ENCODE data around the gene HOXB7.

The HOXB7 gene

DNA sequence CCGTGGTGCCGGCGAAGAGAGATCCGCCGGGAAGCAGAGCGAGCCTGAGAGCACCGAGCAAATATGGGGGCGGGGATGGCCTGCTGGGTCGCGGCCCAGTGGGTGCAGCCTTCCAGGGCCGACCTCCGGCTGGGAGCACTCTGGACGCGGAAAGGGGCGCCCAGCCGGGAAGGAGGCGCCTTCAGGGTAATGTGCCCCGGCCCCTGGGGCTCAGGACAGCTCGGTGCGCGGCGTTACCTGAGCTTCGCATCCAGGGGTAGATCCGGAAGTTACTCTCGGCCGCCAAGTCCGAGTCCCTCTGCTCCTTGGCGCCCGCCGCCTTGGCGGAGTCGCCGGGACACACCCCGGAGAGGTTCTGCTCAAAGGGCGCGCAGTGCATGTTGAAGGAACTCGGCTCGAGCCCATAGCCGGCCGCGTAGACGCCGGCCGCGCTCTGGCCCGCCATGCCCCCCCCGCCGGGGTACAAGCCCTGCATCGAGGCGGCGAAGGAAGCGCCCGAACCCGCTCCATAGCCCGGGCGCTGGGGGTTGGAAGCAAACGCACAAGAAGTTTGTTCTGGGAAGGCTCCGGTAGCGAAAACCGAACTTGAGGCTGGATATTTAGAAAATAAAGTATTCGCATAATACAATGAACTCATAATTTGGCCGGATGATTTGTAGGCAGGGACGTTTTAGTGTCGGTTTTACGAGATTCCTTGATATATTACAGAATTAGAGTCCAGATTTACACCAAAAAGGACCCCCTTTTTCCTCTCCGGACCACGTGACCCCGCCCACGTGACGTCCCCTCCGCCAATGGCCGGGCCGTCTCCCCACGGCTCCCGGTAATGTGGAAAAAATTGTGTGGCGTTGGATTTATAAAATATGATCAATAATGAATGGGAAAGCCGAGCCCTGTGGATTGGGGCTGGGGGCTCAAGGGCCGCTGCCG lies at the start of gene HOXB7:
HOXB7 (minus strand) TSS at position 736 of the 930 bp plus-strand sequence; CDS start at position 637, 99 bp downstream.
- Mint-ChIP-seq H3K4me3 (peak within 1 kb of the TSS; percentile 94), H3K4me1 (peaks cover 45% of the 10 kb centered on the region), H3K27ac (no peak within 1 kb of the TSS), H3K27me3 (peaks cover 49% of the 10 kb centered on the region), H3K36me3 (no peaks in the 10 kb centered on the region), H3K9me3 (no peaks in the 10 kb centered on the region)

DNA sequence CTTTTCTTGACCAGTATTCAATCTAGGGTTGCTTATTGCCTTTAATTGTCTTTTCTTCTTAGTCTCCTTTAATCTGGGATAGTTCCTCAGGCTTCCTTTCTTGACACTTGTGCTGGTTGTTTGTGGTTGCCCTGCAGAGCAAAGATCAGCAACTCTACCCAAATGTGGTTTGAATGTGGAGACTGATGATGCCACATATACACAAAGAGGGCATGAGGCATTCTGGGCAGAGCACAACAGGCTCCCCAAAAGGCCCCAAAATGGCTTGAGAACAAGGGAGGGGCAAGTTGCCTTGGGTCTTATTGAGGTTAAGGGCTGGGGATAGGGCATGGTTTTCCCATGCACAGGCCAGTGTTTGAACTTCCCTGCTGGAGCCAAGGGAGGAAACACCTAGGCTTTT lies 45.1 kb upstream of the HOXB7 start:
- H3K36me3 Mint-ChIP-seq, result no peaks in the 10 kb centered on the region
- H3K9me3 Mint-ChIP-seq, result no peaks in the 10 kb centered on the region
- H3K4me3 Mint-ChIP-seq, result no peak overlapping the region
- H3K27me3 Mint-ChIP-seq, result no peaks in the 10 kb centered on the region
- peaks cover 4% of the 10 kb centered on the region for H3K4me1 Mint-ChIP-seq
- no peak overlapping the region for H3K27ac Mint-ChIP-seq

DNA sequence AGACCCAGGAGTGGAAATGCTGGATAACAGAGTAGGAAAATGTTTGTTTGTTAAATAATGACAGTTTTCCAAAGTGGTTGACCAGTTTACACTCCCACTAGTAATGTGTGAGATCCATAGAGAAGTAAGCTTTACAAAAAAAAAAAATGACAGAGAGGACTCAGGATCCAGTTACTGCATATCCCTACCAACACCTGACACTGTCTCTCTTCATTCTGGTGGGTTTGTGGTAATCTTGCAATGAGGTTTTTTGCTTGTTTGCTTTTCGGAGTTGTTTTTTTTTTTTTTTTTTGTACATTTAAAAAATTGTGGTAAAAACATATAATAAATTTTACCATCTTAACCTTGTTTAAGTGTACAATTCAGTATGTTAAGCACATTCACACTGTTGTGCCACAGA lies 38.9 kb upstream of the HOXB7 start:
- H3K4me1 Mint-ChIP-seq, result peaks cover 16% of the 10 kb centered on the region
- no peak overlapping the region for H3K27ac Mint-ChIP-seq
- H3K4me3 Mint-ChIP-seq, result no peak overlapping the region
- H3K9me3 Mint-ChIP-seq, result no peaks in the 10 kb centered on the region
- no peaks in the 10 kb centered on the region for H3K36me3 Mint-ChIP-seq
- peaks cover 28% of the 10 kb centered on the region for H3K27me3 Mint-ChIP-seq

DNA sequence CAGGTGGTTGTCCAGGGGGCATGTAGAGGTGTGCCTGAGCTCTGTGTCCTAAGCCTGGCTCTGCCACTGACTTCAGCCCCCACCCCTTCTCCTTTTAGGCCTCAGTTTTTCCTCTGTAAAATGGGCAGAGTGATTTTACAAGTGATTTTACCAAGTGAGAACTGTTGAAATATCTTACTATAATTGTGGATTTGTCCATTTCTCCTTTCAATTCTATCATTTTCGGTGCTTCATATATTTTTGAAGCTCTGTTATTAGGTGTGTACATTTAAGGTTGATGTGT lies 37.1 kb upstream of the HOXB7 start:
- peaks cover 16% of the 10 kb centered on the region for H3K4me1 Mint-ChIP-seq
- no peaks in the 10 kb centered on the region for H3K9me3 Mint-ChIP-seq
- no peaks in the 10 kb centered on the region for H3K36me3 Mint-ChIP-seq
- H3K27ac Mint-ChIP-seq, result no peak overlapping the region
- H3K27me3 Mint-ChIP-seq, result peaks cover 37% of the 10 kb centered on the region
- peak overlapping the region; percentile 73 for H3K4me3 Mint-ChIP-seq

DNA sequence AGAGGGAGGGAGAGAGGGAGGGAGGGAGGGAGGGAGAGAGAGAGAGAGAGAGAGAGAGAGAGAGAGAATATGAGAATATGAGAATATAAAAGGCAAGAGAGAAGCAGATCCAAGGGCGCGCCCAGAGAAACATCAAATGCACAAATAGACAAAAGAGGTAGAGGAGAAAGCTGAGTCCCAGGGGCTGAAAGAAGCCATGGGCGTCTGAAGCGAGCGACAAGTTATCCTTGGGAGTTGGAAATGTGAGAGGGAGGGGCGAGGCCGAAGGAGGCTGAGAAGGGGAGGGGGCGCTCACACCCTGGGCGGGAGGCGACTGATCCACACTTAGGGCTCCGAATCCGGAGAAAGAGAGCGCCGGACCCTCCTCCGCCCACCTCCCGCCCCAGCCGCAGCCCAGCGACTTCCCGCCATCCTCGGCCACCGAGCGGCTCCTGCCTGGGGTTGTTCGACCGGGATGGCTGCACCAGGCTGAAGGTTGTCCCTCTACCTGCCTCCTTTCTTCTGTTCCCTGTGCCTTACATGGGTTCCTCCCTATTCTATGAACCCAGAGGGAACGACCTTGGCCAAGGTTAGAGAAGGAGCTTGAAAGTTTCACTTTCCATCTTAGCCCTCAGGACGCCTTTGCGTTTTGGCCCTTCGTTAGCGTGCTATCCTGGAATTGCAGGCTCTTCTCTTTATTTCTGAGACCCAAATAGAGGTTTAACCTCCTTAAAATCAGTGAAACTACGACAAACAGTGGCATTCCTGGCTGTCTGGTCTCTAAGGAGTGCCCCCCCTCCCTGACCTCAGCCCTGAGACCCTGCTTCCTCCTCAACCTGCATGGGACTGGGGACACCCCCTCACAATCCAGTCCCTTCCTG lies 36.5 kb upstream of the HOXB7 start:
- peaks cover 43% of the 10 kb centered on the region for H3K27me3 Mint-ChIP-seq
- H3K36me3 Mint-ChIP-seq, result no peaks in the 10 kb centered on the region
- H3K27ac Mint-ChIP-seq, result no peak overlapping the region
- H3K9me3 Mint-ChIP-seq, result no peaks in the 10 kb centered on the region
- H3K4me3 Mint-ChIP-seq, result peak overlapping the region; percentile 86
- peaks cover 17% of the 10 kb centered on the region for H3K4me1 Mint-ChIP-seq

DNA sequence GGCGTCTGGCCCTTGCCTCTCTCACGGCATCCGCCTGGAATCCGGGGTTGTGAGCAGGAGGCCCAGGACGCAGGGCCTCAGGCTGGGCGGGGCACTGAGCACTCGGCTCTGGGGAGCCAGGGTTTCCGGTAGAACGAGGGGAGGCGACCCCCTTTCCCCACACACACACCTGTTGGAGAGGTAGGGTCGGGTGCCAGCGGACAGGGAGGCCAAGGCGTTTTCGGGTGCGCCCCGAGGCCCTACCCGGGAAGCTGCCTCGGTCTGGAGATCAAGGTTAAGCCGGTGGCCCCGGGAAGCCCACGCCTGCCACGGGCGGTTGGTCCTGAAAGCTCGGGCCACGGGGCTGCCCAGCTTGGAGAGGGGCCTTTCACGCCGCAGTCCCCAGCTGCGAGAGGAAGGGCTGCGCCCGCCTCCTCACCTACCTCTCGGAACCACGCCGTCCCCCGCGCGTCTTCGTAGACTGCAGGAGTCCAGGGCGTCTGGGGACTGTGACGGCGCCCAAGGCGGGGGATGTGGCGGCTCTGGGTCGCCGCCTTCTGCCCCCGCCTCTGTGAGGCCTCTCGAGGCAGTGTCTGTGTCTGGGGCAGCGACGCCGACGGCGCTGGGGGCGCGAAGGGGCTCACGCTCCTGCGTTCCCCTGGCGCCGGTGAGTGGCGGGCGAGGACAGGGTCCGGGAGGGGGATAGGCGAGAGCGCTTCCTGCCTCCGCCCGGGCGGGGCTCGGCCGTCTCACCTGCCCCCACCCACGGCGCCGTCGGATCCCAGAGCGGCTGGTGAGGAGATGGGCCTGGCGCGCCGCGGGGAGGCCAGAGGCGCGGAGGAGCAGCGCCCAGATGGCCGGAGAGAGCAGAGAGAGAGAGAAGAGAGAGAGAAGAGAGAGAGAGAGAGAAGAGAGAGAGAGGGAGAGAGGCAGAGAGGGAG lies 35.6 kb upstream of the HOXB7 start:
- Mint-ChIP-seq H3K27ac (no peak overlapping the region), H3K4me3 (peak overlapping the region; percentile 86)

DNA sequence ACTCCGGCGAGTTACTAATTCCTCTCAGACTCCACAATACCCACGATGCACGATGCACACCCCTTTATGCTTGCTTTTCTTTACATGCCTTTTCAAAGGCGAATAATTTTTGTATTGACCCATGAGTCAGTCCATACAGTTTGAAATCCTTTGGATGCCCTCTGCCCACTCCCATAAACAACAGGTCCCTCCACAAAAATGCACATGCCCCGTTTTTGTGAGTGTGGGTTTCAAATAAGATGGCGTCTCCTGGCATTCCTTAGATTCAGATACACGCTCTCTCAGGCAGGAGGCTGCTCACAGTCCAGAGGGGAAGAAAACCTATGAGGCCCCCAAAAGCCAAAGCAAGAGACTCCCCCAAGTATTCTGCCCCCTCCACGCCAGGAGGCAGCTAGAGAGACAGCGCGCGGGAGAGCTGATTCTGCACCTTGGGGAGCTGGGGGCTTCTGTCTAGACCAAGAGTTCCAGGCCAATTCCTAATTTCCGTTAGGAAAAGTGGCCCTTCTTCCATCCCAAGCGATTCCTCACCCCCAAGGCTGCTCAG lies 34.9 kb upstream of the HOXB7 start:
- Mint-ChIP-seq H3K9me3 (no peaks in the 10 kb centered on the region), H3K4me1 (peaks cover 24% of the 10 kb centered on the region), H3K4me3 (peak overlapping the region; percentile 42), H3K27me3 (peaks cover 55% of the 10 kb centered on the region), H3K36me3 (peaks cover 1% of the 10 kb centered on the region), H3K27ac (no peak overlapping the region)

More for the DNA sequence above, 35.6 kb upstream of the HOXB7 start:
- H3K36me3 Mint-ChIP-seq, result no peaks in the 10 kb centered on the region
- H3K4me1 Mint-ChIP-seq, result peaks cover 21% of the 10 kb centered on the region
- H3K9me3 Mint-ChIP-seq, result no peaks in the 10 kb centered on the region
- H3K27me3 Mint-ChIP-seq, result peaks cover 49% of the 10 kb centered on the region

DNA sequence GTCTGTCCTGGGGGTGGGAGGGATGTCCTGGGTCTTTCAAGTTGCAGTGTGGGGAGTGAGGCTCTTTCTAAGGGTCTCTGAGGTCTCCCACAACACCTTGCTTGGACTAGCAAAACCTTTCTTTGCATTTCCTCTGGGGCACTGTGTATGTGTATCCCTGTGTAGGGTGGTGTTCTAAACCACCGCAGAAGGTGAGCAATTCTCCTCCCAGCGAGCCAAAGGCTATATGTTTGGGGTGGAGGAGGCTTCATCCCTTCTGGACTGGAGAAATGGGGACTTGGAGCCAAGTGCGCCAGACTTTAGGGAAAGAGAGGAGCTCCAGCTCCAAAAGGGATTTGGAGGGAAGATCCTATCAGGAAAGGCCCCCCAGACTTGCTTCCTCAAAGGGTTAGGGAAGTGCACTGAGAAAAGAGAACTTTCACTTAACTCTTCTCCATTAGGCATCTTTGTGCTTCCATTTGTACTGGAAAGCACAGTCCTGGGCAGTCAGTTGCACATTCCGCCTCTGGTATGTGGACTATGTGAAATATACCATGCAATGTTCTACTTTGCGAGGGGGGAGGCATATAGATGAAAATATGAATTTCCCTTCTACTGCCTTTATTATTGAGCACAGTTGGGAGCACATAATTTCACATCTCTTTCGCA lies 34.2 kb upstream of the HOXB7 start:
- Mint-ChIP-seq H3K4me1 (peaks cover 24% of the 10 kb centered on the region), H3K27ac (no peak overlapping the region), H3K27me3 (peaks cover 59% of the 10 kb centered on the region), H3K9me3 (no peaks in the 10 kb centered on the region), H3K36me3 (peaks cover 1% of the 10 kb centered on the region), H3K4me3 (peak overlapping the region; percentile 42)

DNA sequence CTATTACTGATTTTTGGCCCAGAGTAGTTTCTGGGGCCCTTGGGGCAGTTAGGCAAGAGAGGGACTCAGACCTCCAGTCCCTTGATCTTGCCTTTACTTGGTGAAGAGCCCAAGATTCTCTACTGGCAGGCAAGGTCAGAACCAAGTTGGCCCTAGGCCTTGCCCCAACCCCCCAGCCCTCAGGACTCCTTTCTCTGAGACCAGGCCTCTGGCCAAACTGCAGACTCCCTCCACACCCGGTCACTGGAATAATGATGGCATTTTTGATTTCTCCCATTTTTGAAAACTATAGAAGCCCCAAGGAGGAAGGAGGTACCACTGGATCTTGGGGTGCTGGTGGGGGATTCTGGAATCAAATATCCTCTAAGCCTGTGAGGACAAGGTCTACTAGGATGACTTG lies 33.3 kb upstream of the HOXB7 start:
- Mint-ChIP-seq H3K27ac (no peak overlapping the region), H3K27me3 (peaks cover 62% of the 10 kb centered on the region), H3K9me3 (no peaks in the 10 kb centered on the region), H3K4me3 (no peak overlapping the region), H3K4me1 (peaks cover 24% of the 10 kb centered on the region), H3K36me3 (peaks cover 1% of the 10 kb centered on the region)

DNA sequence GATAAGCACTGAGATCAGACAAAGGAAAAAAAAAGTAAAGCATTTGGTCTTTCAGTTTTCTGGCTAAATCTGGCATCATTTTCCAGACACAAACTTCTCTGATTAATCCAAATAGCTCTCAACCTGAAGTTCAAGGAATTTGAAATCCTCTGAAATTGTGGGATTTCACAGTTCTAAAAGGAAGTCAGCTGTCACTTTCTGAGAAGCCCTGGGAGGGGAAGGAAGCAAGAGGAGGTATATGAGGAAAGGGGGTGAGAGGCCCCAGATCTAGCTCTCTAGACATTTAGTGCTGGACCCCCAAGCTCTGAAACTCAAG lies 32.8 kb upstream of the HOXB7 start:
- Mint-ChIP-seq H3K4me3 (no peak overlapping the region), H3K27ac (no peak overlapping the region), H3K9me3 (no peaks in the 10 kb centered on the region), H3K36me3 (peaks cover 1% of the 10 kb centered on the region), H3K27me3 (peaks cover 65% of the 10 kb centered on the region), H3K4me1 (peaks cover 24% of the 10 kb centered on the region)

DNA sequence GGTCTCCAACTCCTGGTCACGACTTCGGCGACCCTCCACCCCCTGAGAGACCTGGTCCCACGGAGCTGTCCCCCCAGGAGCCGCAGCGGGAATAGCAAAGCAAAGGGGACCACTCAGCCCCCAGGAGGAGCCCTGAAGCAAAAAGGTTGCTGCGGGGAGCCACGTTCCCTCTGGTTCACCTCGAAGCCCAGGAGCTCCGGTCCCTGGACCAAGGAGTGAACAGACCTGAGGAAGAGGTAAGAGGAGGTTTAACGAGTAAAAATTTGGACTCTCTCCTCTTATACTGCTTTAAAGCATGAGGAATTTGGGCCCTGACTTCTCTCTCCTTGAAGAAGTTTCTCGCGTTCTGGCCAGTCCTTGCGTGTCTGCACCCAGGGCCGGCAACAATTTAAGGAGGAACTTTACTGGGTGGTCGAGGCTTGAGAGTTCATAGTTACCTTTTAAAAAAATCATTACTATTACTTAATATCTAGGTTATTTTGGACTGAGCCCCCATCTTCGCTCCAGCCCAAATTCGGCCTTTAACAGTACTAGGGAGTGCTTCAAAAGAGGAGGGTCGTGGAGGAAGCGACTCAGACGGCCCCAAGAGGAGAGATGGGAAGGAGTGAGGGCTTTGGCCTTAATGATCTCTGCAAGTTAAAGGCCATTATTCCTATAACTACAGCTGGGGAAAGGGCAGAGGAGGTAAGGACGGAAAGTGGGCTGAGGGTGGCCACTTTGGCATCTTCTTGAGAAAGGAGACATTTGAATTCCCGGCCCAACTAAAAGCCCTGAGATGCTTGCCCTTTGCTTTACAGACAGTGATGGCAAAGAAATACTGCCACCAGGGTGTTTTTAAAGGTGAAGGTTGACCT lies 32.3 kb upstream of the HOXB7 start:
- H3K27me3 Mint-ChIP-seq, result peaks cover 65% of the 10 kb centered on the region
- no peak overlapping the region for H3K4me3 Mint-ChIP-seq
- H3K27ac Mint-ChIP-seq, result no peak overlapping the region
- H3K9me3 Mint-ChIP-seq, result no peaks in the 10 kb centered on the region
- H3K36me3 Mint-ChIP-seq, result peaks cover 1% of the 10 kb centered on the region
- H3K4me1 Mint-ChIP-seq, result peaks cover 24% of the 10 kb centered on the region

DNA sequence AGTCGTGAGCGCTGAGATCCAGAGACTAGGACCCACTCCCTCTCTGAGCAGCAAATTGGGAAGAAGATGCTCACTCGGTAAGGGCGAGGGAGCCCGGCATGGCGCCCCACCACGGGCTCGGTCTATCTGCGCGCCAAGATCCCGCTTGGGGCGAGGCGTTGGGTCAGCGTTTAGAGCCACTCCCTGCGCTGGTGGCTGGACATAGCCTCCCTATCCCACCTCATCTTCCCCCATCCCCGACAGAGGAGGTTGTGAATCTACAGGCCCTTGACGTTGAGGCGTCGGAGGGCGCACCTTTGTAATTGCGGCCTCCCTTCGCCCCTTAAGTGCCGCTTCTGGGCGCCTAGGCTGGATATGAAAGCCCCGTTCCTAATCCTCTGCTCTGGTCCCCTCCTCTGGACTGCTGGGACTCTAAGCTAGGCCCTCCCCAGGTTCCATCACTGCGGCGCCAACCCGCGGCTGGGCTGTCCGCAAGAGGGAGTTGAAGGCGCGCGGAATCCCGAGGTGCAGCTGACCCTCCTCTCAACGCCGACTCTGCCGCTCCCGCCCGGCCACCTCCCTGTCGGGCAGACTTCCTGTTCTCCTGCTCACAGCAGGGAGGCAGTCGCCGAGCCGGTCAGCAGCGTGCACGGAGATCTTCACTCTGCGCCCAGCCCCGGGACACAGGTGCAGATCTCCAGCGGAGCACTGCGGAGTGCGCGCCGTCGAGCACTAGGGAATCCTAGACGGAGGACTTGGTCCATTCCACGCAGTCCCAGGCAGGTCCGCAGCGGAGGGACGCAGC lies 31.4 kb upstream of the HOXB7 start:
- H3K27ac Mint-ChIP-seq, result no peak overlapping the region
- H3K27me3 Mint-ChIP-seq, result peaks cover 64% of the 10 kb centered on the region
- H3K4me1 Mint-ChIP-seq, result peaks cover 17% of the 10 kb centered on the region
- H3K36me3 Mint-ChIP-seq, result peaks cover 1% of the 10 kb centered on the region
- no peaks in the 10 kb centered on the region for H3K9me3 Mint-ChIP-seq
- no peak overlapping the region for H3K4me3 Mint-ChIP-seq

DNA sequence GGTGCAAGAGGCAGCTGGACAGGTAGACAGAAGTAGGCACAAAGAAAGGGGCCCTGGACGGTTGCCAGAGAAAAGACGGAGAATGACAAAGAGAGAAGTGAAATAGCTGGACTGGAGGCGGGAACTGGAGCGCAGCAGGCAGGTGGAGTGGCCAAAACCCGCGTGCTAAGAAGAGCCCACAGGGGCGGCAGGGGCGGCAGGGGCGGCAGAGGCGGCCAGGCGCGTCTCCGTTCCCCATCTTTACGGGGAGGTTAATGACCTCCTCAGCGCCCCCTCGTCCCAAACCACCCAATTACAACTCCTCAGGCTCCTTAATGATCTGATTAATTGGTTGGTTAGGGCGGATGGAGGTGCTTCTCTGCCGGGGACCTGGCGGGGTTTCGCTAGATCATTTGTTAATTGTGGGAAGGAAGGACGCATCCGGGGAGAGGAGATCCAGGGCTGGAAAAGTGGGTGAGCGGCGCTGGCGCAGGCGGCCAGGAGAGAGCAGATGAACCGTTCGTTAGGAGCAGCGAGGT lies 30.8 kb upstream of the HOXB7 start:
- peaks cover 18% of the 10 kb centered on the region for H3K4me1 Mint-ChIP-seq
- peaks cover 68% of the 10 kb centered on the region for H3K27me3 Mint-ChIP-seq
- no peak overlapping the region for H3K27ac Mint-ChIP-seq
- peaks cover 1% of the 10 kb centered on the region for H3K36me3 Mint-ChIP-seq
- no peak overlapping the region for H3K4me3 Mint-ChIP-seq
- no peaks in the 10 kb centered on the region for H3K9me3 Mint-ChIP-seq

Measured in activated naive CD4-positive, alpha-beta T cell treated with anti-CD3 and anti-CD28 coated beads, Interleukin-2, amount 50 U/mL, for 24 hours (primary cell).